SK-MEL-5 (cell line): ENCODE measurements around the gene SLC5A12. TPM values are rescaled to one million over a fixed set of nuclear protein-coding genes. Genes with fewer than 3 reads are reported as not detected.

Source experiments
- DNase-seq: peaks from one replicate; pipeline ENCODE4 v3.0.0-alpha.2; 2016; ENCODE audit warnings: low read depth, low spot score
- in situ Hi-C: cut with HindIII; loops from 2 replicates; pipeline ENCODE4 v1.10.0; 2016; ENCODE audit warnings: low sequenced_read_pairs, high pct_unique_total_duplicates, low pct_unique_long_range_greater_than_20kb
- total RNA-seq: library from RNA; depleted of rRNA; stranded (reverse); fragments of >200 nt; shearing (Covaris generic); gene quantifications from 2 replicates; pipeline ENCODE4 v1.2.3, GENCODE V29; 2014

SLC5A12 gene
- total RNA-seq, 1 experiment from 2014 or later, result not detected

- in situ Hi-C loops, result no loop called here
- DNase-seq, result no peak
Observed at GRCh38 chr11:26731084-26731456, 9.2 kb upstream of the SLC5A12 start.

GRCh38 chr11:26730414-26731083 lies 8.7 kb upstream of the SLC5A12 start:
- in situ Hi-C loops, result no loop called here
- no peak for DNase-seq

GRCh38 chr11:26729284-26729683 lies 7.4 kb upstream of the SLC5A12 start:
- no peak for DNase-seq
- in situ Hi-C loops, result no loop called here

GRCh38 chr11:26726960-26727359 lies 5.1 kb upstream of the SLC5A12 start:
- DNase-seq, result no peak
- in situ Hi-C loops, result no loop called here

- no peak for DNase-seq
- in situ Hi-C loops, result no loop called here
Observed at GRCh38 chr11:26719998-26720397, 1.9 kb downstream of the SLC5A12 start.

- in situ Hi-C loops, result no loop called here
- DNase-seq, result no peak
Observed at GRCh38 chr11:26719289-26719973, 2.4 kb downstream of the SLC5A12 start.

GRCh38 chr11:26717771-26718170 lies 4.1 kb downstream of the SLC5A12 start:
- no peak for DNase-seq
- in situ Hi-C loops, result no loop called here

- no peak for DNase-seq
- in situ Hi-C loops, result no loop called here
Observed at GRCh38 chr11:26715133-26715532, 6.7 kb downstream of the SLC5A12 start.

GRCh38 chr11:26712497-26712896 lies 9.4 kb downstream of the SLC5A12 start:
- no peak for DNase-seq
- in situ Hi-C loops, result no loop called here

GRCh38 chr11:26710489-26710888 lies 11.4 kb downstream of the SLC5A12 start:
- in situ Hi-C loops, result no loop called here
- DNase-seq, result no peak

- DNase-seq, result no peak
- in situ Hi-C loops, result no loop called here
Observed at GRCh38 chr11:26708736-26709456, 13.0 kb downstream of the SLC5A12 start.

GRCh38 chr11:26706181-26706580 lies 15.7 kb downstream of the SLC5A12 start:
- DNase-seq, result no peak
- in situ Hi-C loops, result no loop called here

GRCh38 chr11:26704249-26704648 lies 17.6 kb downstream of the SLC5A12 start:
- in situ Hi-C loops, result no loop called here
- no peak for DNase-seq

- in situ Hi-C loops, result no loop called here
- no peak for DNase-seq
Observed at GRCh38 chr11:26703411-26704191, 18.3 kb downstream of the SLC5A12 start.

- DNase-seq, result no peak
- in situ Hi-C loops, result no loop called here
Observed at GRCh38 chr11:26702406-26702805, 19.5 kb downstream of the SLC5A12 start.

- in situ Hi-C loops, result no loop called here
- no peak for DNase-seq
Observed at GRCh38 chr11:26700574-26701235, 21.2 kb downstream of the SLC5A12 start.

- in situ Hi-C loops, result no loop called here
- no peak for DNase-seq
Observed at GRCh38 chr11:26698224-26698623, 23.6 kb downstream of the SLC5A12 start.

GRCh38 chr11:26696330-26696729 lies 25.5 kb downstream of the SLC5A12 start:
- in situ Hi-C loops, result no loop called here
- DNase-seq, result no peak
